ENCODE measurements around the gene KSR1. TPM values are rescaled to one million over a fixed set of nuclear protein-coding genes. Genes with fewer than 3 reads are reported as not detected.

The KSR1 gene
- total RNA-seq, 1 experiment from 2014 or later: 88.9 TPM

GRCh38 chr17:27657620-27658019, 201.4 kb downstream of the KSR1 start:
- Histone ChIP-seq H3K9me3 (no peaks in the 10 kb centered on the region), H3K27me3 (replicated peaks; ENCODE audit: control insufficient read depth, insufficient read depth, low read length) (0 out of 2 replicates have a peak, but pooled peaks cover 2% of the 10 kb centered on the region), H3K4me1 (no peaks in the 10 kb centered on the region), H3K36me3 (ENCODE audit: control insufficient read depth, insufficient read depth, low read length) (no peaks in the 10 kb centered on the region), H3K4me3 (ENCODE audit: low read depth, low read length) (no peak overlapping the region)
- ChIA-PET CTCF (interaction anchor here (1.0 to 4.8 kb wide), 4 partner anchors 48 to 223 kb away, joined by 3 to 167 read pairs (median 6); no protein-coding TSS in a partner anchor), POLR2A (no interaction called here)
- H3K36me3 Mint-ChIP-seq (ENCODE audit: insufficient read depth, unreplicated experiment): no peaks in the 10 kb centered on the region
- no TSS peak for BruUV-seq (replicated peaks)
- TF ChIP-seq, protein P1, sequence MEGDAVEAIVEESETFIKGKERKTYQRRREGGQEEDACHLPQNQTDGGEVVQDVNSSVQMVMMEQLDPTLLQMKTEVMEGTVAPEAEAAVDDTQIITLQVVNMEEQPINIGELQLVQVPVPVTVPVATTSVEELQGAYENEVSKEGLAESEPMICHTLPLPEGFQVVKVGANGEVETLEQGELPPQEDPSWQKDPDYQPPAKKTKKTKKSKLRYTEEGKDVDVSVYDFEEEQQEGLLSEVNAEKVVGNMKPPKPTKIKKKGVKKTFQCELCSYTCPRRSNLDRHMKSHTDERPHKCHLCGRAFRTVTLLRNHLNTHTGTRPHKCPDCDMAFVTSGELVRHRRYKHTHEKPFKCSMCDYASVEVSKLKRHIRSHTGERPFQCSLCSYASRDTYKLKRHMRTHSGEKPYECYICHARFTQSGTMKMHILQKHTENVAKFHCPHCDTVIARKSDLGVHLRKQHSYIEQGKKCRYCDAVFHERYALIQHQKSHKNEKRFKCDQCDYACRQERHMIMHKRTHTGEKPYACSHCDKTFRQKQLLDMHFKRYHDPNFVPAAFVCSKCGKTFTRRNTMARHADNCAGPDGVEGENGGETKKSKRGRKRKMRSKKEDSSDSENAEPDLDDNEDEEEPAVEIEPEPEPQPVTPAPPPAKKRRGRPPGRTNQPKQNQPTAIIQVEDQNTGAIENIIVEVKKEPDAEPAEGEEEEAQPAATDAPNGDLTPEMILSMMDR (IDR thresholded peaks at IDR 0.05; ENCODE audit: insufficient read depth in 1 of 2, low read depth in 1 of 2, low read length in 1 of 2, severe bottlenecking in 1 of 2, unreplicated experiment in 1 of 2): no peak
- peaks cover 8% of the 10 kb centered on the region for H3K4me1 Mint-ChIP-seq (ENCODE audit: low read depth, unreplicated experiment)
- intact Hi-C loops (cut with micrococcal nuclease; ENCODE audit: unreplicated experiment): loop anchor here (2.0 kb wide), 1 partner anchor 19 kb away; no protein-coding TSS in a partner anchor
- peak; percentile 68 to 73 for DNase-seq
- H3K27me3 Mint-ChIP-seq (ENCODE audit: insufficient read depth, unreplicated experiment): peaks cover 10% of the 10 kb centered on the region
- H3K27ac Mint-ChIP-seq (ENCODE audit: unreplicated experiment): no peak overlapping the region
- no peaks in the 10 kb centered on the region for H3K9me3 Mint-ChIP-seq (ENCODE audit: unreplicated experiment)
- H3K4me3 Mint-ChIP-seq (ENCODE audit: unreplicated experiment): no peak overlapping the region

DNA sequence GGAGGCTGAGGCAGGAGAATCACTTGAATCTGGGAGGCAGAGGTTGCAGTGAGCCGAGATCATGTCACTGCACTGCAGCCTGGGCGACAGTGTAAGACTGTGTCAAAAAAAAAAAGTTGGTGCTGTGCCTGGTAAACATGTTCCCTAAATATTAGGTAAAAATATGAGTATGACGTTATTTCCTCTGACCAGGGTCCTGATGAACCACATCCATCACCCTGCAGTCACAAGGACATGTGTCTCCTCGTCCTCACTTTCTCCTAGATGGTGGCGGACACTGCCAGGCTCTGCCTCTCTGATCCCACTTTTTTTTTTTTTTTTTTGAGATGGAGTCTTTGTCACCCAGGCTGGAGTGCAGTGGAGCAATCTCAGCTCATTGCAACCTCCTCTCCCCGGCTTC, 203.4 kb downstream of the KSR1 start:
- POLR2A ChIA-PET: no interaction called here
- no peaks in the 10 kb centered on the region for H3K36me3 Mint-ChIP-seq (ENCODE audit: insufficient read depth, unreplicated experiment)
- H3K4me1 Mint-ChIP-seq (ENCODE audit: low read depth, unreplicated experiment): peaks cover 3% of the 10 kb centered on the region
- H3K4me1 ChIP-seq: no peaks in the 10 kb centered on the region
- BruUV-seq (replicated peaks): no TSS peak
- 0 out of 2 replicates have a peak, but pooled peaks cover 2% of the 10 kb centered on the region for H3K27me3 ChIP-seq (replicated peaks; ENCODE audit: control insufficient read depth, insufficient read depth, low read length)
- CTCF ChIA-PET: no interaction called here
- no peak overlapping the region for H3K27ac Mint-ChIP-seq (ENCODE audit: unreplicated experiment)
- no peaks in the 10 kb centered on the region for H3K9me3 ChIP-seq
- no peak overlapping the region for H3K4me3 Mint-ChIP-seq (ENCODE audit: unreplicated experiment)
- no peak overlapping the region for H3K4me3 ChIP-seq (ENCODE audit: low read depth, low read length)
- DNase-seq: peak in 1 of 2 experiments; percentile 26
- TF ChIP-seq, protein P1 (IDR thresholded peaks at IDR 0.05; ENCODE audit: insufficient read depth in 1 of 2, low read depth in 1 of 2, low read length in 1 of 2, severe bottlenecking in 1 of 2, unreplicated experiment in 1 of 2): no peak
- intact Hi-C loops (cut with micrococcal nuclease; ENCODE audit: unreplicated experiment): no loop called here
- H3K27me3 Mint-ChIP-seq (ENCODE audit: insufficient read depth, unreplicated experiment): peaks cover 10% of the 10 kb centered on the region
- no peaks in the 10 kb centered on the region for H3K36me3 ChIP-seq (ENCODE audit: control insufficient read depth, insufficient read depth, low read length)
- H3K9me3 Mint-ChIP-seq (ENCODE audit: unreplicated experiment): no peaks in the 10 kb centered on the region

DNA sequence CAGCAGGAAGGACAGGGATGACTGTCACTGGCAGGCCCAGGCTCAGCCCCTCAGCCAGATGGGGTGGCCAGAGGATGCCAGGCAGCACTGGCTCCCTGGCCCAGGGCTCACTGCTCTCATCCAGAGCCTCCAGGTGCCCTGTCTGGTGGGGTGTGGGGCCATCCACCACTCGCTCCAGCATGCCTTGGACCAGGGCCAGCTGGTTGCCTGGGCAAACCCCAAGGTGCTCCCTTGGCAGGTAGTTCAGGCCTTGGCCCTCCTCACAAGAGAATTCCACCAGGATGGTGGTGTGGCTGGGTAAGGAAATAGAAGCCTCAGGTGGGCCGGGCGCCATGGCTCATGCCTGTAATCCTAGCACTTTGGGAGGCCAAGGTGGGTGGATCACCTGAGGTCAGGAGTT, 204.2 kb downstream of the KSR1 start:
- H3K27ac Mint-ChIP-seq (ENCODE audit: unreplicated experiment): no peak overlapping the region
- H3K9me3 ChIP-seq: no peaks in the 10 kb centered on the region
- H3K4me1 Mint-ChIP-seq (ENCODE audit: low read depth, unreplicated experiment): no peaks in the 10 kb centered on the region
- CTCF ChIA-PET: no interaction called here
- TF ChIP-seq, protein P1 (IDR thresholded peaks at IDR 0.05; ENCODE audit: insufficient read depth in 1 of 2, low read depth in 1 of 2, low read length in 1 of 2, severe bottlenecking in 1 of 2, unreplicated experiment in 1 of 2): no peak
- DNase-seq: no peak
- POLR2A ChIA-PET: no interaction called here
- H3K27me3 ChIP-seq (replicated peaks; ENCODE audit: control insufficient read depth, insufficient read depth, low read length): 0 out of 2 replicates have a peak, but pooled peaks cover 2% of the 10 kb centered on the region
- no peak overlapping the region for H3K4me3 ChIP-seq (ENCODE audit: low read depth, low read length)
- H3K4me3 Mint-ChIP-seq (ENCODE audit: unreplicated experiment): no peak overlapping the region
- no peaks in the 10 kb centered on the region for H3K36me3 Mint-ChIP-seq (ENCODE audit: insufficient read depth, unreplicated experiment)
- intact Hi-C loops (cut with micrococcal nuclease; ENCODE audit: unreplicated experiment): no loop called here
- H3K36me3 ChIP-seq (ENCODE audit: control insufficient read depth, insufficient read depth, low read length): no peaks in the 10 kb centered on the region
- no TSS peak for BruUV-seq (replicated peaks)
- H3K4me1 ChIP-seq: no peaks in the 10 kb centered on the region
- H3K27me3 Mint-ChIP-seq (ENCODE audit: insufficient read depth, unreplicated experiment): peaks cover 10% of the 10 kb centered on the region
- no peaks in the 10 kb centered on the region for H3K9me3 Mint-ChIP-seq (ENCODE audit: unreplicated experiment)

All from Caco-2 (cell line).